PC-3 (cell line): ENCODE measurements around the gene MAGI1. TPM values are rescaled to one million over a fixed set of nuclear protein-coding genes. Genes with fewer than 3 reads are reported as not detected.

ENCODE experiments used
- ATAC-seq: fragments of 200-7000 bp; cut with Tn5 transposase; 2 replicates; pipeline ENCODE4 v1.9.1; 2020; ENCODE audit warnings: mild to moderate bottlenecking, moderate library complexity
- BruUV-seq: library from RNA; stranded (reverse); fragments of 400-500 nt; replicated peaks from 2 replicates; lab custom pipeline; 2021; lab: Mats Ljungman, UMichigan
- CTCF ChIA-PET: fragments of 300-600 bp; sonication (Branson Sonifier 250); formaldehyde crosslinking; loops from one replicate; lab custom pipeline; 2022; ENCODE audit warnings: antibody characterized with exemption; lab: Charles Lee
- POLR2A ChIA-PET: fragments of 300-600 bp; sonication (Branson Sonifier 250); formaldehyde crosslinking; loops from one replicate; lab custom pipeline; 2022; ENCODE audit warnings: antibody characterized with exemption; ENCODE audit not compliant: unreplicated experiment; lab: Charles Lee
- DNase-seq: peaks from one replicate; pipeline ENCODE4 v3.0.0-alpha.2; 2015
- H2AFZ ChIP-seq: fragments of 300-600 bp; sonication (generic); 2 replicates; pipeline ENCODE4 v1.6.0; 2016; ENCODE audit warnings: antibody characterized with exemption, low read length
- H3F3A ChIP-seq: fragments of 300-600 bp; sonication (generic); one replicate; pipeline ENCODE4 v1.6.0; 2017; ENCODE audit warnings: antibody characterized with exemption, low read length, control low read depth, mild to moderate bottlenecking; ENCODE audit not compliant: unreplicated experiment
- H3K27ac ChIP-seq: fragments of 300-600 bp; sonication (generic); 2 replicates; pipeline ENCODE4 v1.5.1; 2016; ENCODE audit warnings: mild to moderate bottlenecking, low read length
- H3K27me3 ChIP-seq: fragments of 300-600 bp; sonication (generic); 2 replicates; pipeline ENCODE4 v1.6.1; 2016; ENCODE audit warnings: low read length, mixed read lengths
- H3K36me3 ChIP-seq: fragments of 300-600 bp; sonication (generic); 2 replicates; pipeline ENCODE4 v1.6.1; 2016; ENCODE audit warnings: low read depth, mixed run types, low read length, mixed read lengths
- H3K4me1 ChIP-seq: fragments of 300-600 bp; sonication (generic); 2 replicates; pipeline ENCODE4 v1.5.1; 2016; ENCODE audit warnings: low read length; ENCODE audit not compliant: insufficient read depth
- H3K4me2 ChIP-seq: fragments of 300-600 bp; sonication (generic); 2 replicates; pipeline ENCODE4 v1.6.0; 2016; ENCODE audit warnings: low read length
- H3K4me3 ChIP-seq: fragments of 300-600 bp; sonication (generic); 2 replicates; pipeline ENCODE4 v1.5.1; 2016; ENCODE audit warnings: mild to moderate bottlenecking, low read length, mixed read lengths
- H3K79me2 ChIP-seq: fragments of 300-600 bp; sonication (generic); 2 replicates; pipeline ENCODE4 v1.6.1; 2017; ENCODE audit warnings: low read length, mixed read lengths
- H3K9ac ChIP-seq: fragments of 300-600 bp; sonication (generic); 2 replicates; pipeline ENCODE4 v1.6.0; 2016; ENCODE audit warnings: mild to moderate bottlenecking, low read length
- H3K9me2 ChIP-seq: fragments of 300-600 bp; sonication (generic); replicated peaks from 2 replicates; pipeline ENCODE4 v1.6.1; 2016; ENCODE audit warnings: mixed run types, low read length, mixed read lengths
- H3K9me3 ChIP-seq: fragments of 300-600 bp; sonication (generic); 2 replicates; pipeline ENCODE4 v1.6.1; 2016; ENCODE audit warnings: low read length, mixed read lengths
- H4K20me1 ChIP-seq: fragments of 300-600 bp; sonication (generic); 2 replicates; pipeline ENCODE4 v1.6.1; 2016; ENCODE audit warnings: low read length, mixed read lengths
- CTCF ChIP-seq: fragments of 300-600 bp; sonication (generic); conservative IDR thresholded peaks from 2 replicates; pipeline ENCODE4 v1.5.1; 2017; ENCODE audit warnings: antibody characterized with exemption, low read depth, mild to moderate bottlenecking, low read length
- EZH2 ChIP-seq: fragments of 300-600 bp; sonication (generic); IDR thresholded peaks from one replicate; pipeline ENCODE4 v1.6.1; 2017; ENCODE audit warnings: antibody characterized with exemption, mild to moderate bottlenecking, low read length; ENCODE audit not compliant: unreplicated experiment
- EZH2phosphoT487 ChIP-seq: fragments of 300-600 bp; sonication (generic); IDR thresholded peaks from 2 replicates; pipeline ENCODE4 v1.6.1; 2018; ENCODE audit warnings: mild to moderate bottlenecking, antibody characterized with exemption, low read length, borderline replicate concordance
- intact Hi-C: fragments of 100-400 bp; cut with micrococcal nuclease; formaldehyde crosslinking; loops from 2 replicates; pipeline ENCODE4 v1.9.0; 2023
- total RNA-seq: library from RNA; depleted of rRNA; stranded (reverse); fragments of >200 nt; gene quantifications from 2 replicates; pipeline ENCODE4 v1.2.3, GENCODE V29; 2014

MAGI1 gene
- total RNA-seq, 1 experiment from 2014 or later = 8.9 TPM

- BruUV-seq = no TSS peak
- H3K27ac ChIP-seq = no peak overlapping the region
- H3K4me3 ChIP-seq = no peak overlapping the region
- H3K36me3 ChIP-seq = no peaks in the 10 kb centered on the region
- H3F3A ChIP-seq = no peaks in the 10 kb centered on the region
- no peaks in the 10 kb centered on the region for H3K9me2 ChIP-seq
- H3K4me2 ChIP-seq = no peak overlapping the region
- H2AFZ ChIP-seq = no peak overlapping the region
- H3K9me3 ChIP-seq = no peaks in the 10 kb centered on the region
- ATAC-seq (no peak), DNase-seq (no peak)
- no peaks in the 10 kb centered on the region for H3K79me2 ChIP-seq
- CTCF ChIA-PET = no interaction called here
- 0 out of 2 replicates have a peak, but pooled peaks cover 5% of the 10 kb centered on the region for H4K20me1 ChIP-seq
- intact Hi-C loops = no loop called here
- no peak overlapping the region for H3K9ac ChIP-seq
- TF ChIP-seq EZH2 (no peak), EZH2phosphoT487 (no peak), CTCF (no peak)
- H3K27me3 ChIP-seq = no peaks in the 10 kb centered on the region
- POLR2A ChIA-PET = no interaction called here
- peaks cover 16% of the 10 kb centered on the region for H3K4me1 ChIP-seq
Measured at GRCh38 chr3:65796676-65797075, 242.0 kb downstream of the MAGI1 start.

- ATAC-seq (no peak), DNase-seq (no peak)
- H3K4me1 ChIP-seq = peaks cover 16% of the 10 kb centered on the region
- H3F3A ChIP-seq = no peaks in the 10 kb centered on the region
- no peaks in the 10 kb centered on the region for H3K27me3 ChIP-seq
- no peaks in the 10 kb centered on the region for H3K36me3 ChIP-seq
- H3K27ac ChIP-seq = no peak overlapping the region
- TF ChIP-seq CTCF = no peak
- ChIA-PET POLR2A (no interaction called here), CTCF (no interaction called here)
- H2AFZ ChIP-seq = no peak overlapping the region
- H3K9ac ChIP-seq = no peak overlapping the region
- H3K4me3 ChIP-seq = no peak overlapping the region
- no TSS peak for BruUV-seq
- no peak overlapping the region for H3K4me2 ChIP-seq
- no peaks in the 10 kb centered on the region for H3K9me3 ChIP-seq
- no peaks in the 10 kb centered on the region for H3K79me2 ChIP-seq
- 0 out of 2 replicates have a peak, but pooled peaks cover 5% of the 10 kb centered on the region for H4K20me1 ChIP-seq
- H3K9me2 ChIP-seq = no peaks in the 10 kb centered on the region
- intact Hi-C loops = no loop called here
Measured at GRCh38 chr3:65795166-65795565, 243.6 kb downstream of the MAGI1 start.

GRCh38 chr3:65793495-65794200 is 245.1 kb downstream of the MAGI1 start:
- no peaks in the 10 kb centered on the region for H3K27me3 ChIP-seq
- H3K27ac ChIP-seq = no peak overlapping the region
- BruUV-seq = no TSS peak
- H4K20me1 ChIP-seq = 0 out of 2 replicates have a peak, but pooled peaks cover 5% of the 10 kb centered on the region
- no peak for TF ChIP-seq CTCF
- no peak for TF ChIP-seq EZH2phosphoT487
- TF ChIP-seq EZH2 = no peak
- DNase-seq (peak; percentile 72), ATAC-seq (peak; percentile 96)
- no peak overlapping the region for H3K9ac ChIP-seq
- ChIA-PET CTCF (interaction anchor here (0.6 kb wide), 1 partner anchor 12 kb away, joined by 3 read pairs; no protein-coding TSS in a partner anchor), POLR2A (no interaction called here)
- no peaks in the 10 kb centered on the region for H3K9me3 ChIP-seq
- no peak overlapping the region for H2AFZ ChIP-seq
- intact Hi-C loops = no loop called here
- peaks cover 16% of the 10 kb centered on the region for H3K4me1 ChIP-seq
- H3K79me2 ChIP-seq = no peaks in the 10 kb centered on the region
- H3K4me3 ChIP-seq = peak overlapping the region; percentile 33; the same call in 1 of the 2 replicates
- no peaks in the 10 kb centered on the region for H3K36me3 ChIP-seq
- no peaks in the 10 kb centered on the region for H3K9me2 ChIP-seq
- H3F3A ChIP-seq = no peaks in the 10 kb centered on the region
- H3K4me2 ChIP-seq = peak overlapping the region; percentile 54
